H1 (cell line): Measurements from ENCODE around the gene CCT3. TPM values are rescaled to one million over a fixed set of nuclear protein-coding genes. Genes with fewer than 3 reads are reported as not detected.
A peak's percentile ranks its signal among the peaks of the same experiment; 100 is the strongest.

Experiments
- CTCF ChIA-PET: fragments of 300-600 bp; sonication (Branson Sonifier 250); formaldehyde crosslinking; loops from one replicate; lab custom pipeline; 2021; ENCODE audit not compliant: partially characterized antibody; lab: Charles Lee
- POLR2A ChIA-PET: fragments of 300-600 bp; sonication (Branson Sonifier 250); formaldehyde crosslinking; loops from one replicate; lab custom pipeline; 2021; ENCODE audit warnings: inconsistent platforms; ENCODE audit not compliant: partially characterized antibody; lab: Charles Lee
- DNase-seq, 2 experiments: peaks; one replicate each; pipeline versions ENCODE4 v3.0.0 to v3.0.0-alpha.2; 2010 to 2022; ENCODE audit warnings: low spot score in 2 of 2, low read depth in 1 of 2, mixed read lengths in 1 of 2
- FAIRE-seq: peaks from 2 replicates; lab custom pipeline; 2011; peaks lifted over from hg19 to GRCh38; lab: Jason Lieb, UNC
- H2AFZ ChIP-seq: 2 replicates; pipeline ENCODE4 v1.8.1; 2012; ENCODE audit warnings: low read length, inconsistent platforms
- H2AK5ac ChIP-seq: 2 replicates; pipeline ENCODE4 v1.6.1; 2013; ENCODE audit warnings: low read depth, low read length
- H2BK120ac ChIP-seq: replicated peaks from 2 replicates; pipeline ENCODE3; 2013; ENCODE audit warnings: low read depth, low read length, inconsistent platforms
- H2BK12ac ChIP-seq: 2 replicates; pipeline ENCODE4 v1.6.1; 2013; ENCODE audit warnings: low read depth, low read length
- H2BK15ac ChIP-seq: 2 replicates; pipeline ENCODE4 v1.6.1; 2013; ENCODE audit warnings: low read length
- H2BK20ac ChIP-seq: 2 replicates; pipeline ENCODE4 v1.6.1; 2013; ENCODE audit warnings: low read length
- H2BK5ac ChIP-seq: 2 replicates; pipeline ENCODE4 v1.6.1; 2013; ENCODE audit warnings: low read depth, low read length
- H3K14ac ChIP-seq: 2 replicates; pipeline ENCODE4 v1.6.1; 2013; ENCODE audit warnings: inconsistent platforms; ENCODE audit not compliant: insufficient read length
- H3K18ac ChIP-seq: 2 replicates; pipeline ENCODE4 v1.6.1; 2013; ENCODE audit warnings: low read length; ENCODE audit errors: extremely low read depth
- H3K23ac ChIP-seq: 2 replicates; pipeline ENCODE4 v1.6.1; 2013; ENCODE audit warnings: inconsistent platforms; ENCODE audit not compliant: insufficient read length
- H3K23me2 ChIP-seq: 2 replicates; pipeline ENCODE4 v1.6.1; 2013; ENCODE audit warnings: low read depth, low read length
- H3K27ac ChIP-seq: 2 replicates; pipeline ENCODE4 v1.6.1; 2011; ENCODE audit warnings: low read depth, low read length, inconsistent platforms
- H3K27me3 ChIP-seq, 4 experiments: replicated peaks in 1 of 4; 1 replicate in 1 of 4; 2 replicates in 3 of 4; pipeline versions ENCODE4 v1.6.1 to v1.8.1; 2011 to 2013; ENCODE audit warnings: low read length in 3 of 4, mild to moderate bottlenecking in 3 of 4, inconsistent platforms in 2 of 4, mixed read lengths in 2 of 4, moderate library complexity in 1 of 4; ENCODE audit not compliant: control insufficient read depth in 3 of 4, insufficient read depth in 3 of 4; ENCODE audit errors: extremely low read depth in 1 of 4
- H3K36me3 ChIP-seq, 4 experiments: 2 replicates each; pipeline versions ENCODE4 v1.6.1 to v1.8.1; 2011 to 2013; ENCODE audit warnings: mild to moderate bottlenecking in 4 of 4, low read length in 3 of 4, moderate library complexity in 2 of 4, control low read depth in 1 of 4, inconsistent platforms in 1 of 4; ENCODE audit not compliant: insufficient read depth in 4 of 4, control insufficient read depth in 2 of 4
- H3K4ac ChIP-seq: replicated peaks from 2 replicates; pipeline ENCODE3; 2013; ENCODE audit warnings: low read length, low read depth, mixed read lengths, inconsistent platforms; ENCODE audit not compliant: insufficient read length
- H3K4me1 ChIP-seq, 4 experiments: replicated peaks in 1 of 4; 1 replicate in 1 of 4; 2 replicates in 3 of 4; pipeline versions ENCODE4 v1.6.1 to v1.8.1; 2011 to 2013; ENCODE audit warnings: low read length in 3 of 4, inconsistent platforms in 2 of 4, mixed read lengths in 1 of 4; ENCODE audit not compliant: insufficient read depth in 4 of 4, control insufficient read depth in 3 of 4
- H3K4me2 ChIP-seq, 2 experiments: 2 replicates each; pipeline versions ENCODE4 v1.6.1 to v1.8.1; 2011 to 2013; ENCODE audit warnings: low read depth in 2 of 2, low read length in 2 of 2, control low read depth in 1 of 2, inconsistent platforms in 1 of 2, mild to moderate bottlenecking in 1 of 2; ENCODE audit not compliant: insufficient read depth in 1 of 2
- H3K4me3 ChIP-seq, 4 experiments: fragments of 200-600, 300-600 bp in 1 of 4; sonication (generic), shearing (Covaris generic), sonication (Bioruptor Twin) in 1 of 4; 2 replicates each; pipeline versions ENCODE4 v1.5.1 to v1.8.1; 2011 to 2016; ENCODE audit warnings: low read length in 4 of 4, low read depth in 3 of 4, control low read depth in 2 of 4, inconsistent platforms in 2 of 4, mild to moderate bottlenecking in 2 of 4, mixed read lengths in 1 of 4, moderate library complexity in 1 of 4; ENCODE audit not compliant: insufficient read depth in 2 of 4; ENCODE audit errors: extremely low read depth in 1 of 4
- H3K56ac ChIP-seq: replicated peaks from 2 replicates; pipeline ENCODE3; 2013; ENCODE audit warnings: low read depth, mild to moderate bottlenecking, mixed read lengths, low read length, inconsistent platforms; ENCODE audit not compliant: insufficient read length
- H3K79me1 ChIP-seq: 2 replicates; pipeline ENCODE4 v1.6.1; 2013; ENCODE audit warnings: low read depth, low read length, control low read depth
- H3K79me2 ChIP-seq, 2 experiments: 2 replicates each; pipeline versions ENCODE4 v1.6.1 to v1.8.1; 2012 to 2013; ENCODE audit warnings: low read length in 2 of 2, mild to moderate bottlenecking in 2 of 2, inconsistent platforms in 1 of 2; ENCODE audit not compliant: insufficient read depth in 2 of 2, control insufficient read depth in 1 of 2
- H3K9ac ChIP-seq, 4 experiments: replicated peaks in 1 of 4; 1 replicate in 1 of 4; 2 replicates in 3 of 4; pipeline versions ENCODE4 v1.6.1 to v1.8.1; 2011 to 2013; ENCODE audit warnings: low read depth in 3 of 4, low read length in 3 of 4, control low read depth in 2 of 4, mild to moderate bottlenecking in 2 of 4, moderate library complexity in 2 of 4, inconsistent platforms in 1 of 4; ENCODE audit errors: extremely low read depth in 1 of 4
- H3K9me3 ChIP-seq, 2 experiments: 2 replicates each; pipeline versions ENCODE4 v1.6.1 to v1.8.1; 2012 to 2013; ENCODE audit warnings: mild to moderate bottlenecking in 2 of 2, moderate library complexity in 2 of 2, control low read depth in 1 of 2, inconsistent platforms in 1 of 2, low read depth in 1 of 2, low read length in 1 of 2, mixed read lengths in 1 of 2; ENCODE audit not compliant: insufficient read depth in 2 of 2
- H4K20me1 ChIP-seq, 2 experiments: replicated peaks in 1 of 2; 2 replicates each; pipeline versions ENCODE3 to v1.8.1; 2011 to 2013; ENCODE audit warnings: inconsistent platforms in 2 of 2, low read length in 2 of 2, mild to moderate bottlenecking in 1 of 2; ENCODE audit not compliant: insufficient read depth in 2 of 2, control insufficient read depth in 1 of 2
- H4K5ac ChIP-seq: 2 replicates; pipeline ENCODE4 v1.6.1; 2013; ENCODE audit warnings: low read length, low read depth, mixed read lengths, inconsistent platforms; ENCODE audit not compliant: insufficient read length
- H4K8ac ChIP-seq: 2 replicates; pipeline ENCODE4 v1.8.0; 2013; ENCODE audit warnings: mild to moderate bottlenecking, moderate library complexity, low read length, inconsistent platforms; ENCODE audit not compliant: insufficient read depth; ENCODE audit errors: extremely low read depth
- H4K91ac ChIP-seq: replicated peaks from 2 replicates; pipeline ENCODE3; 2013; ENCODE audit warnings: low read length, mixed read lengths, inconsistent platforms; ENCODE audit not compliant: insufficient read length
- EGR1 ChIP-seq: IDR thresholded peaks from 2 replicates; pipeline ENCODE4 v1.6.1; 2011; ENCODE audit warnings: low read depth, low read length, borderline replicate concordance
- EZH2 ChIP-seq: fragments of 200-600 bp; sonication (generic); IDR thresholded peaks from 2 replicates; pipeline ENCODE4 v1.7.1; 2012; ENCODE audit warnings: low read depth, mild to moderate bottlenecking, moderate library complexity, low read length, inconsistent platforms; ENCODE audit not compliant: severe bottlenecking
- JUN ChIP-seq: IDR thresholded peaks from 2 replicates; pipeline ENCODE4 v1.6.1; 2011; ENCODE audit warnings: low read depth, mild to moderate bottlenecking, improper control_type of control experiment, low read length
- POLR2A ChIP-seq, 2 experiments: IDR thresholded peaks; 1 replicate in 1 of 2; 2 replicates in 1 of 2; pipeline ENCODE4 v1.6.1; 2011; ENCODE audit warnings: low read depth in 2 of 2, low read length in 2 of 2, mild to moderate bottlenecking in 2 of 2; ENCODE audit errors: control extremely low read depth in 1 of 2
- POLR2AphosphoS5 ChIP-seq: IDR thresholded peaks from 2 replicates; pipeline ENCODE4 v1.6.1; 2011; ENCODE audit warnings: low read depth, low read length
- RAD21 ChIP-seq, 2 experiments: IDR thresholded peaks in 1 of 2; conservative IDR thresholded peaks in 1 of 2; 2 replicates each; pipeline ENCODE4 v1.6.1; 2011; ENCODE audit warnings: low read depth in 2 of 2, low read length in 2 of 2, improper control_type of control experiment in 1 of 2, inconsistent platforms in 1 of 2, mild to moderate bottlenecking in 1 of 2, moderate library complexity in 1 of 2
- RBBP5 ChIP-seq: IDR thresholded peaks from 2 replicates; pipeline ENCODE4 v1.7.1; 2012; ENCODE audit warnings: low read depth, mild to moderate bottlenecking, inconsistent platforms, low read length, moderate library complexity, borderline replicate concordance
- SAP30 ChIP-seq: fragments of 300-600 bp; sonication (generic); IDR thresholded peaks from 2 replicates; pipeline ENCODE4 v1.7.1; 2012; ENCODE audit warnings: low read length, moderate library complexity, mild to moderate bottlenecking, inconsistent platforms; ENCODE audit not compliant: insufficient read depth, insufficient replicate concordance
- SIN3A ChIP-seq, 2 experiments: IDR thresholded peaks in 1 of 2; conservative IDR thresholded peaks in 1 of 2; 2 replicates each; pipeline ENCODE4 v1.6.1; 2011 to 2012; ENCODE audit warnings: low read length in 2 of 2, improper control_type of control experiment in 1 of 2, low read depth in 1 of 2, mild to moderate bottlenecking in 1 of 2
- TAF1 ChIP-seq: IDR thresholded peaks from 2 replicates; pipeline ENCODE4 v1.6.1; 2011; ENCODE audit warnings: mild to moderate bottlenecking, low read depth, low read length
- YY1 ChIP-seq: IDR thresholded peaks from 2 replicates; pipeline ENCODE4 v1.6.1; 2011; ENCODE audit warnings: low read depth, mild to moderate bottlenecking, low read length
- WGBS, 2 experiments: shearing (Covaris generic) in 1 of 2; methylation state at CpG; one replicate each; pipeline versions ENCODE4 v1.1.6 to v1.1.7; 2013 to 2015; ENCODE audit warnings: low lambda C conversion rate in 2 of 2, mixed read lengths in 2 of 2, inconsistent platforms in 1 of 2, low coverage in 1 of 2, missing lambda C conversion rate in 1 of 2; ENCODE audit not compliant: insufficient replicate concordance in 2 of 2, insufficient coverage in 1 of 2, insufficient read length in 1 of 2; ENCODE audit errors: extremely low coverage in 1 of 2, missing lambda C conversion rate in 1 of 2; 5-methylcytosine and 5-hydroxymethylcytosine counted together
- polyA plus RNA-seq, 7 experiments: library from polyadenylated mRNA; depleted of rRNA in 3 of 7; stranded (reverse) in 5 of 7; unstranded in 2 of 7; fragments of >200 nt in 5 of 7; fragments of 200-250 nt in 2 of 7; gene quantifications; 1 replicate in 5 of 7; 2 replicates in 1 of 7; 4 replicates in 1 of 7; pipeline versions ENCODE4 v1.2.1 to v1.2.3, GENCODE V29; 2011 to 2013; ENCODE audit warnings: missing spikeins in 2 of 7, mixed read lengths in 2 of 7
- total RNA-seq: library from RNA; stranded (reverse); fragmentation: NEBNext Ultra II Directional; extraction: Animal tissue kit (Norgen Biotek cat#: 25700); gene quantifications from 2 replicates; pipeline ENCODE4 v1.2.1, GENCODE V29; 2021
- TF ChIP-seq, protein P1 (sequence below): IDR thresholded peaks from 2 replicates; pipeline ENCODE4 v1.6.1; 2012; ENCODE audit warnings: inconsistent platforms

The CCT3 gene
- total and polyA plus RNA-seq, 2 of the 8 experiments (the other 6 are each of a cell fraction or from before 2014, with no cell fraction given), result 431 to 480 TPM

DNA sequence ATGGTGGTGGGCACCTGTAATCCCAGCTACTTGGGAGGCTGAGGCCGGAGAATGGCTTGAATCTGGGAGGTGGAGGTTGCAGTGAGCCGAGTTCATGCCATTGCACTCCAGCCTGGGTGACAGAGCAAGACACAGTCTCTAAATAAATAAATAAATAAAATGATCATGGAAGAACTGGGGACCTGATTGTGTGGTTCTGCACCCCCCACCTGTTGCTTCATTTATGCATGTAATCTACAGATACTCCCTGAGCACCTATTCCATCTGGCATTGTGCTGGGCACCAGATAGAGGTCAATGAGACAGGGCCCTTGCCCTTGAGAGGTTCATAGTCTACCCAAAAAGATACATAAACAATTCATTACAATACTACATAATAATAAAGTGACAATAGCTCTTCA is 19.9 kb upstream of the CCT3 start:
- Histone ChIP-seq H3K23ac (no peak overlapping the region), H3K4ac (no peak overlapping the region), H2AK5ac (no peak overlapping the region), H4K5ac (no peak overlapping the region), H3K79me1 (no peaks in the 10 kb centered on the region), H3K56ac (no peak overlapping the region), H3K23me2 (peaks cover 6% of the 10 kb centered on the region; the same call in 1 of the 2 replicates), H2AFZ (no peak overlapping the region), H3K4me1 (peaks cover 0 to 4% (median 2%) of the 10 kb centered on the region in 4 experiments; a peak in 3 of 7 replicates), H3K18ac (no peak overlapping the region), H3K4me2 (peak overlapping the region in 1 of 2 experiments; percentile 49; a peak in 1 of 4 replicates), H2BK15ac (no peak overlapping the region), H3K27ac (no peak overlapping the region), H4K20me1 (no peaks in the 10 kb centered on the region), H3K4me3 (no peak overlapping the region), H2BK5ac (no peak overlapping the region), H4K8ac (no peak overlapping the region), H3K79me2 (no peaks in the 10 kb centered on the region), H2BK120ac (no peak overlapping the region), H4K91ac (no peak overlapping the region), H3K27me3 (no peaks in the 10 kb centered on the region; a peak in 1 of 7 replicates), H2BK12ac (no peak overlapping the region), H3K36me3 (no peaks in the 10 kb centered on the region), H3K9ac (no peak overlapping the region), H3K9me3 (no peaks in the 10 kb centered on the region), H3K14ac (no peak overlapping the region), H2BK20ac (no peak overlapping the region)
- TF ChIP-seq RAD21 (IDR thresholded peaks at IDR 0.05 in 1 of 2, conservative IDR thresholded peaks at IDR 0.05 in 1 of 2; ENCODE audit: low read depth in 2 of 2, low read length in 2 of 2) (no peak), EGR1 (no peak), YY1 (no peak), RBBP5 (no peak), POLR2A (IDR thresholded peaks at IDR 0.05; ENCODE audit: control extremely low read depth in 1 of 2, low read depth in 2 of 2, low read length in 2 of 2) (no peak), TAF1 (no peak), POLR2AphosphoS5 (no peak), EZH2 (no peak), SAP30 (no peak), SIN3A (conservative IDR thresholded peaks at IDR 0.05 in 1 of 2, IDR thresholded peaks at IDR 0.05 in 1 of 2; ENCODE audit: low read depth in 1 of 2, low read length in 2 of 2) (no peak), JUN (no peak)
- TF ChIP-seq, protein P1, sequence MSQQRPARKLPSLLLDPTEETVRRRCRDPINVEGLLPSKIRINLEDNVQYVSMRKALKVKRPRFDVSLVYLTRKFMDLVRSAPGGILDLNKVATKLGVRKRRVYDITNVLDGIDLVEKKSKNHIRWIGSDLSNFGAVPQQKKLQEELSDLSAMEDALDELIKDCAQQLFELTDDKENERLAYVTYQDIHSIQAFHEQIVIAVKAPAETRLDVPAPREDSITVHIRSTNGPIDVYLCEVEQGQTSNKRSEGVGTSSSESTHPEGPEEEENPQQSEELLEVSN, result no peak
- ChIA-PET POLR2A (interaction anchor here (0.9 to 2.1 kb wide), 3 partner anchors 17 to 76 kb away, joined by 3 to 6 read pairs (median 6); partner anchors contain the start of gene SMG5), CTCF (interaction anchor here (0.9 to 6.1 kb wide), 13 partner anchors 8 to 84 kb away, joined by 3 to 60 read pairs (median 6); no protein-coding TSS in a partner anchor)
- DNase-seq (no peak), FAIRE-seq (no peak)
- 91% methylated on average over 2 of the region's 2 CpGs; no CpG with 5 or more reads in 1 of the 2 experiments for WGBS, 2 experiments
